Stimulated activated CD8-positive, alpha-beta memory T cell treated with anti-CD3 and anti-CD28 coated beads, Interleukin-4, amount 100 ng/mL, for 48 hours (primary cell): ENCODE data around the gene NAPG.
"Not testable (repeated sequence)": the region's sequence is repeated elsewhere in the genome, so short reads cannot be mapped to it uniquely, and the experiment has no call there.

Experiments used
- DNase-seq: peaks from one replicate; pipeline ENCODE4 v3.0.0-alpha.2; 2020

The NAPG gene

DNA sequence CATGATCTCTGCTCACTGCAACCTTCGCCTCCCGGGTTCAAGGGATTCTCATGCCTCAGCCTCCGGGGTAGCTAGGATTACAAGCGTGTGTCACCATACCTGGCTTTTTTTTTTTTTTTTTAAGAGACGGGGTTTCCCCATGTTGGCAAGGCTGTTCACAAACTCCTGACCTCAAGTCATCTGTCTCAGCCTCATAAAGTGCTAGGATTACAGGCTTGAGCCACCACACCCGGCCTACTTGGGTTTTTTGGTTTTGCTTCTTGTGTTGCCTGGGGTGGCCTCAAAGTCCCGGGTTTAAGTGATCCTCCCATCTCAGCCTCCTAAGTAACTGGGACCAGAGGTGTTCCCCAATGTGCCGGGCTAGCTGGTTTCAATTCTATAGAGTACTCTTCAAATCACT, 64.6 kb downstream of the NAPG start:
- no peak for DNase-seq

GRCh38 chr18:10591896-10592295, 66.1 kb downstream of the NAPG start:
- DNase-seq = no peak

DNA sequence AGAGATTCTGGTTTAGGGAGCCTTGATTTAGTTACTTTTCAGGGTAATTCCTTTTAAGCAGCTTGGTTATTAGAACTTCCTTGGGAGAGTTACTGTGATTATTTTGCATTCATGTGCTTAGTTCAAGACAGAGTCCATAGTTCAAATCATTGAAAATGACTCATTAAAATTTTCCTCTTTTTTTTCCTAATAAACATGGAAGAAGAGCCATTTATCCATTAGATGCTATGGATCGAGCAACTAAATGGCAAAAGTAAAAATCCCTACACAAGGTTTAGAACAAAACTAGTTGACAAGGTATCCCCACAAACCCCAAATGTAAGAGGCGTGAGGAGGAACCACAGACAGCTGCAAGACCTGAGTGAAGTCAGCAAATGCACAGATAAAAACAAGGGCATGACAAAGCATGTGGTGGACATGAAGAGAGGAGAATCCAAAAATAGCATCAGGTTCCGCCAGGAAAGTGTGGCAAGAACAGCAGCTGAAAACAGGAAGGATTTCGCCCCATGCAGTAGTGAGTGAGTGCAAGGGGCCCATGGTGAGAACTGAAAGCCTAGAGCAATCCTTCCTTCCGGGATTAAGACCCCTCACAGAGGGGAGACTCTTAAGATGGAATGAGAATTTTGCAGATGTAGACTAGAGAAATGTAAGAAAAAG, 67.7 kb downstream of the NAPG start:
- DNase-seq = not testable (repeated sequence)

- DNase-seq = not testable (repeated sequence)
Measured at GRCh38 chr18:10595917-10596316, 70.1 kb downstream of the NAPG start.

GRCh38 chr18:10597695-10598094, 71.9 kb downstream of the NAPG start:
- DNase-seq = not testable (repeated sequence)

DNA sequence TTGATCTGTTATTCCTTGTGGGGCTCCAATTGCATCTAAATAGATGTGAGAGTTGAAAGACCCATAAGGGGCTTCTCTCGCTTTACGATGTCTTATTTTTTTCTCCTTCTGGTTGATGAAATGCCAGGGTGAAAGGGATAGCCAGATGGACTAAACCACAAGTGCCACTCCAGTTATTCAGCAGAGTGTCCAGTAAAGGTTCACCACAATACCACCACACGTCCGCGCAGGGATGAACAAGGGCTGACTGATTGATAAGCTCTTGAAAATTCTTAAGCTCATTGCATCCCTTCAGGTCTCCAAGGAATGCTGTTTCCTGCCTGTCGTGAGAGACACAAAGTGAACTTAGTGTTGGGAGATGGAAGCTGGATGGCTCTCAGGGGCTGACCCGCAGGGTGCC, 74.9 kb downstream of the NAPG start:
- not testable (repeated sequence) for DNase-seq
